Renal cortical epithelial cell (primary cell): ENCODE measurements around the gene SSPN. TPM values are rescaled to one million over a fixed set of nuclear protein-coding genes. Genes with fewer than 3 reads are reported as not detected.
A peak's percentile ranks its signal among the peaks of the same experiment; 100 is the strongest.

Source experiments
- DNase-seq: peaks from one replicate; pipeline ENCODE4 v3.0.0-alpha.2; 2011; ENCODE audit warnings: low read depth
- total RNA-seq: library from RNA; depleted of rRNA; stranded (reverse); fragments of >200 nt; gene quantifications from 2 replicates; pipeline ENCODE4 v1.2.3, GENCODE V29; 2014

SSPN gene
- total RNA-seq, 1 donor from 2014 or later: 12.8 TPM

DNA sequence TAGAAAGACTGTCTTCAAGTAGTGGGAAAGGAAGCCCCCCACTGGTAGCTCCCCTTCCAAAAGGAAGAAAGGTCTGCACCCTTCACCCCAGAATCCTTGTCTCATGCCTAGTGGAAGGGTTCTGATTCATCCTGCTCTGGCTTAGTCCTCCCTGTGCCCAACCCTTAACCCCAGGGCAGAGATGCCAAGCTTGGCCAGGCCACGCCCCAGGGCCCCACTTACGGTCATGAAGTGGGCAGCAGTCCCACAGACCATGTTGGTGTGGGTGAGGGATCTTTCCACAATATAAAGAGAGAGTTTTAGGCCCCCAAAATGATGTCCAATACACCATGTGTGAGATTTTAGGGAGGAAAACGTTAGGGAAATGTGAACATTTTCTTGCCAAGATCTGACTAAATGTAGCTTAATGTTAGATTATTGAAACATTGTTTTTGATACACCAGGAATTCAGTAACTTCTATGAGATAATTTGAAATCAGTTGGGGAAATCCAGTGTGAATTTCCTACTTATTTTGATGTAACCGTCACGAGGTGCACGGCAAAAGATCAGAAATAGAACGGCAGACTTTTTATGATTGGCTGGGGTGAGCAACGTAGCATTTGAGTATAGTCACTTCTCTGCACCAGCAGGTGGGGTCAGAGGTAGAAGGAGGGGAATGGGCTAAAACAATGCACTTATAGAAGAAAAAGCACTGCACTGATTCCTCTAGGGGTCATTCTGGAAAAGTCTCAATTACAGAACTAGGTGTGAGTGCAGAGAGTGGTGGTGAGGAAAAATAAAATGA lies 8.2 kb upstream of the SSPN start:
- no peak for DNase-seq

- peak; percentile 18 for DNase-seq
Measured at GRCh38 chr12:26188127-26188526, 7.2 kb upstream of the SSPN start.

GRCh38 chr12:26188641-26189040 lies 6.7 kb upstream of the SSPN start:
- peak; percentile 11 for DNase-seq

- DNase-seq: no peak
Measured at GRCh38 chr12:26192142-26192541, 3.2 kb upstream of the SSPN start.

GRCh38 chr12:26193539-26193938 lies 1.8 kb upstream of the SSPN start:
- no peak for DNase-seq

DNA sequence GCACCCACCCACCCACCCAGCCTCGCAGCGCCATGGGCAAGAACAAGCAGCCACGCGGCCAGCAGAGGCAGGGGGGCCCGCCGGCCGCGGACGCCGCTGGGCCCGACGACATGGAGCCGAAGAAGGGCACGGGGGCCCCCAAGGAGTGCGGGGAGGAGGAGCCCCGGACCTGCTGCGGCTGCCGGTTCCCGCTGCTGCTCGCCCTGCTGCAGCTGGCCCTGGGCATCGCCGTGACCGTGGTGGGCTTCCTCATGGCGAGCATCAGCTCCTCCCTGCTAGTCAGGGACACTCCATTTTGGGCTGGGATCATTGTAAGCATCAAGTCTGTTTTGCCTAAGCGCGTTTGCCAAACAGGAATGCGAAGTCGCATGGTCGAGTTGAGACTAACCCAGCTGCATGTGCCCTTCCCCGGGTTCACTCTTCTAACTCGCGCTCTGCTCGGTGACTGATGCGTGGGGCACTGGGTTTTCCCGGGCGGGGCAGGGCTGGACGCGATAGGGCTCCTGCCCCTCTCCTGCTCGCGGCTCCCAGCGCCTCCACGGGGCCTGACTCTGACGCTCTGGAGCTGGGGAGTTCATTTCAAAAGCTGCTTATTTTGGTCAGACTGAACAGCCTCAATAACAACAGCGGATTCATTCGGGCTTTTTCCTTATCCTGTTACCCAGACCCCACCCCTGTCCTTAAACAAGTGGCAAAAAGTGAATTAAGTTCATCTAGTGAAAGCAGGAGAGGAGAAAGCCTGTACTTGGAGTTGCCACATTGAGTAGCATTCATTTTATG lies 458 bp downstream of the SSPN start:
- DNase-seq: peak; percentile 30

GRCh38 chr12:26196421-26196716 lies 996 bp downstream of the SSPN start:
- DNase-seq: no peak

DNA sequence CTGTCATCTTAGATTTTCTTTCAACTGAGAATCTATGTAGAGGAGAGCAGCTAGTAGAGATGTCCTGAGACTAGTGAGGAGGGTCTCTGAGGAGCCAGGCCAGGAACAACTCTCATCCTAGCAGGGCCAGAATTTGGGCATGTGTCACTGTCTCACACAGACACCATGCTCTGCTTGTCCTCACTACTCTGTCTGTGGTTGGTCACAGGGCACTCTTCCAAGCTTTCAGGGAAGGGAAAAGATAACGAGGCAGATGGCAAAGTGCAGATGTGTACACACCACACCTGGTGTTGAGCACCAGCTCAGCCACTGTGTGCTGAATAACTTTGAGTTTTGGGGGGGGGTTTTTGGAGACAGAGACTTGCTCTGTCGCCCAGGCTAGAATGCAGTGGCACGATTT lies 2.5 kb downstream of the SSPN start:
- DNase-seq: no peak

GRCh38 chr12:26198742-26199141 lies 3.4 kb downstream of the SSPN start:
- peak; percentile 19 for DNase-seq

GRCh38 chr12:26203167-26203780 lies 7.9 kb downstream of the SSPN start:
- DNase-seq: no peak

DNA sequence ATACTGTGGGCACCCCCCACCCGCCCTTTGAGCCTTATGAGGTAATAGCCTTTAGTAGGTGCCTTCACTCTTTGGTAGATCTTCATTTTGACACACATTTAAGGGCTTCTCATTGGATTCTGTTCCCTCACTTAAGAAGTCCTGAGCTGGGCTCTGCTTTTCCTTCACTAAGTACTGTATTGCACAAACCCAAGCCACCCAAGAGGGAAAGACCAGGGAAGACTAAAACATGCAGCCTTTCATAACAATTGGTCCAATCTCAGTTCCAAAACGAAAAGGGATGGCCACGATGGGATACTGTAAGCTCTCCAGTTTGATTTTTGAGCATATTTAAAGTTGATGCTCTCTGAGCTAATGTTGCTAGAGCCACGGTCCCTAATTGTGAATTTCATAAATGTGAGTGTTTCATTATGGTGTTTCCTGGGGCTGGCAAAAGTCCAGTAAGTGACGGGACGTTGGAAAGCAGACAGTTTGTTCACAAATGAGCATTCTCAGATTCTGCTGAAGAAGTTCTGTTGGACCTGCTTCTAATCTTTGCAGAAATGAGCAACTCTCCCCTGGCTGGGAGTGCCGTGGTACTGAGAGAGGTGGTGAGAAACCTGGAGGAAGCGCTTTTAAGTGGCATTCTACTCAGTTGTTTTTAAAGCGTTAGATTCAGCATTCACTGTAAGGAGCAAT lies 9.4 kb downstream of the SSPN start:
- no peak for DNase-seq

DNA sequence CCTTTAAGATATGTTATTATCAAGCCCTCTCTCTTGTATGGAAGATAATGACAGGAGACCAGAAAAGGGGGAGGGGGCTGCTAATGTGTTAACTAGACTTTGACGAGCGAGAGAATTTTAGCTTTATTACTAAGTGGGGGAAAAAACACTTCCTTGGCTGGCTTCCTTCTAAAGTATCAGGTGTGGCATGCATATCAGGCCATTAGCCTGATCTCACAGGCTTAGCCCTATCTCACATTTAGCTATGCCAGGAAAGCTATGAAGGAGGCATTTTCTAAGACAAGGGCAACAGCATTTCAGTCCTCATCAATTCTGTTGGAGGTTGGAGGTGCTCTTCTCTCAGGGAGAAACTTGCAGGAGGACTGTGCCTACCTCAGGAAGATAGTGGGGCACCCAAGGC lies 9.9 kb downstream of the SSPN start:
- no peak for DNase-seq

- DNase-seq: no peak
Measured at GRCh38 chr12:26205941-26206340, 10.6 kb downstream of the SSPN start.

- DNase-seq: no peak
Measured at GRCh38 chr12:26211331-26211730, 16.0 kb downstream of the SSPN start.

DNA sequence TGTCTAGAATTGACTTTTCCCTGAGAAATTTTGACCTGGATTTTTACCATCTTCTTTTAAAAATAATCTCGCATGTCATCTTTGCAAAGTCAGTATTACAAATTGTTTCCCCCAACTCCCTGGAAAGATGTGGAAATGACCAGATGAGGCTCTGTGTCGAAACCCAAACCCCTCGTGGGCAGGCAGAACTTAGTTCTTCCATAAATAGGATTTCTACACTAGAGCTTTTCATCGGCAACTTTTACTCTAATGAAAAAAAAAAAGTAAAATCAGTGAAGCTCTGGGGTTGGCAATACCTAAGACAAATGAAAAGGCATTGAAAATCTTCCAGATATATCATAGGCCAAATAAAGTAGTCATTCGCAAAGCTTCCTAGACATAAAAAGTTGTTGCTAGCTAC lies 17.0 kb downstream of the SSPN start:
- DNase-seq: no peak

DNA sequence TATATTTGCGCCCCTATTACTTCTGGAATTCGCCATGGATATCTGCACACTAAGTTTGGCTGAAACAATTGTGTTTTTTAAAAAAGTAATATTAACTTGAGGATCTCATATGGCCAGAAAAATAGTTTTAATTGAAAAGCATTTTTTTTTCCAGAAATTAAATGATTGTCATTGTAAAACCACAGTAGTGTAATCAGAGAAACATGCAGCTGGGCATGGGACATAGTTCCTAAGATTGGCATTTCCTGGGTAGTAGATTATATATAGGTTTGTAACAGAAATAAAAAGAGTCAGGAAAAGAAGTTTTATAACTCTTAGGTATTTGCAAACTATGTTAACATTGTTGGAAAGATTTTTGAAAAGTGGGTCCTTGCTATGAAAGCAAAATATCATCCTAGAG lies 17.6 kb downstream of the SSPN start:
- no peak for DNase-seq

GRCh38 chr12:26214121-26214520 lies 18.7 kb downstream of the SSPN start:
- DNase-seq: no peak

- DNase-seq: no peak
Measured at GRCh38 chr12:26219736-26220135, 24.4 kb downstream of the SSPN start.

- DNase-seq: no peak
Measured at GRCh38 chr12:26224657-26225056, 29.3 kb downstream of the SSPN start.

- no peak for DNase-seq
Measured at GRCh38 chr12:26226122-26226521, 30.7 kb downstream of the SSPN start.

GRCh38 chr12:26226629-26227360 lies 31.4 kb downstream of the SSPN start:
- peak; percentile 49 for DNase-seq

DNA sequence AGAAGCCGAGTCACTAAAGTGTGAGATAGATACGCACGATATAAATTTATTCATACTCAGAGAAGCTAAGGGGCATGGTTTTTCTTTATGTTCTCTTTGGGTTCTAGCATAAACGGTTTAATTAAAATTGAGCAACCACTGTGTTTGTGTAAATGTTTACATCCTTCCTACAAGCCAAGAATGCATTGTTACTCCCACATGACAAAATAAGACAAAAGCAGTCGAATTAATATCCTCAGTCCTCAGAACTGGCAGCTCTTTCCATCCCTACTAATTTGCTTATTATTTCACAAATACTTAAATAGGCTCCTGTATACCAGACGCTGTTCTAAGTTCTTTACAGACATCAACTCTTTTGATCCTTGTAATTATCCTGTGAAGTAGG lies 32.0 kb downstream of the SSPN start:
- DNase-seq: no peak
